Measurements from ENCODE around the gene TSBP1.

Gene TSBP1

DNA sequence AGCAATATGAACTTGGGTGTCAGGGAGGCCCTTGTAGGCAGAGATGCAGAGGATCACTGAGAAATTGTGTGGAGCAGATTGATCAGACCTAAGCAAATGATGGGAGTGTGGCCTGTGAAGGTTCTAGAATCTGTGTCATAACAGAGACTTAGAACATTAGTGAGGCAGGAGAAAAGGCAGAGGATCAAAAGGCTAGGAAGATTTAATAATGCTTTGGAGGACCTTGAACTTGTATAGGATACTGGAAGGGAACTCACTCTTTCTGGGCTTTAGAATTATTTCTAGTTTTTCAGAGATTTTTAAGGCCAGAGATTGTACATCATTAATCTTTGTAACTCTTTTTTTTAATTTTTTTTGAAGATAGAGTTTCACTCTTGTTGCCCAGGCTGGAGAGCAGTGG, at the start of gene TSBP1:
TSS of gene TSBP1 (minus strand) at position 101 of the 400 bp plus-strand sequence. CDS start 197 bp downstream, outside the sequence.
- DNase-seq (ENCODE audit: low read depth in 2 of 2) = no peak

GRCh38 chr6:32416036-32416435, 44.3 kb upstream of the TSBP1 start:
- DNase-seq (ENCODE audit: low read depth in 2 of 2) = peak; percentile 55

- DNase-seq (ENCODE audit: low read depth in 2 of 2) = peak in 1 of 2 experiments; percentile 46
Measured at GRCh38 chr6:32415521-32416019, 43.9 kb upstream of the TSBP1 start.

GRCh38 chr6:32413427-32414047, 41.8 kb upstream of the TSBP1 start:
- peak in 1 of 2 experiments; percentile 37 for DNase-seq (ENCODE audit: low read depth in 2 of 2)

DNA sequence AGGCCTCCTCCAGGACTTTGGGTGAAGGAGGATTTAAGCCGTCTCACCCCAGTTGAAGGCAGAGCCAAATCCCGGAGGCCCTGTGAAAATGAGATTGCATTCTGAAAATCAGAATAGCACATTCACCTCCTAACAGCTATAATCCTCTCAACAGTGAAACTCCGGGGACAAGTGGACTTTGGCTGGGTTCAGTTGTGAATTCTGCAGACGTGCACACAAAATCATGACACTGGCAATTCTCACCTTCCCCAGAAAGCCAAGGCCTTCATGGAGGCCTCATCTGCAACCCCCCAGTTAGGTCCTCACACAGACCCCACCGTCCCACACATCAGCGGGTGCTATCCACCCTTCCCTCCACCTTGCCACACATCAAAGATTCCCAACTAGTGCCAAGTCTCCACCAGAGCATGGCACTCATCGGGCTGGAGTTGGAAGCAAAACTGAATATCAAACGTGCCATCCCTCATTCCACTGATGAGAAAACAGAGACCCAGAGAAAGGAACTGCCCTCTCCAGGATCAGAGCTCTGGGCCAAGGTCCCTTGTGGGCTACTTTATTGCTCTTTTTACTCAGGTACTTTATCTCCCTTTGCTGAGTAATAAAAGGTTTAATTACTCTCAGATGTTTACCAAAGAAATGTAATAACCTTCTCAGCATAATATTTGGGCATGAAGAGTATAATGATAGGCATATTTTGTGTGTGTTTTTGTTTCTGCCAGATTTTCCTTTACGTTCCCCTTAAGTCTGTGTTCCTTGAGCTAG, 40.0 kb upstream of the TSBP1 start:
- no peak for DNase-seq (ENCODE audit: low read depth in 2 of 2)

- no peak for DNase-seq (ENCODE audit: low read depth in 2 of 2)
Measured at GRCh38 chr6:32410906-32411305, 39.2 kb upstream of the TSBP1 start.

GRCh38 chr6:32406857-32407256, 35.2 kb upstream of the TSBP1 start, which contains the start of gene BTNL2:
Gene BTNL2, minus strand, starts transcription at chr6:32407181. Its CDS starts 58 bp downstream, at chr6:32407123.
- DNase-seq (ENCODE audit: low read depth in 2 of 2) = no peak

- DNase-seq (ENCODE audit: low read depth in 2 of 2) = no peak
Measured at GRCh38 chr6:32406197-32406596, 34.5 kb upstream of the TSBP1 start.

- DNase-seq (ENCODE audit: low read depth in 2 of 2) = no peak
Measured at GRCh38 chr6:32405656-32406055, 34.0 kb upstream of the TSBP1 start.

DNA sequence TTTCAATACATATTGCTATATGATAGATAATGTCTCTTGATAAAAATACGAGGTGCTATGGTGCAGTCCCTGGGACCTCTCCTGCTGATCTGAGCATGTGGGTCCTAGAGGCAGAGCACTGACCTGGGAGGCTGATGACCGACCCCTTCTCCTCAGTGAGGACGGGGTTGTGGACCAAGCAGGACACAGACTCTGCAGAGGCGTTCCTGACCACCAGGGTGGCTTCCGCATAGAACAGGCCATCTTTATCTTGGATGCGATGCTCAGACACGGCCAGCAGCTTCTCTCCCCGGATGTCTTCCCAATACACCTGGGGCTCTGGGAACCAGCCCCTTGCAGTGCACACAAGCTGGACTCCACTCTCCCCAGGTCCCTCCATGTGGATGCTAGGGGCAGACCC, 31.1 kb upstream of the TSBP1 start:
- no peak for DNase-seq (ENCODE audit: low read depth in 2 of 2)

DNA sequence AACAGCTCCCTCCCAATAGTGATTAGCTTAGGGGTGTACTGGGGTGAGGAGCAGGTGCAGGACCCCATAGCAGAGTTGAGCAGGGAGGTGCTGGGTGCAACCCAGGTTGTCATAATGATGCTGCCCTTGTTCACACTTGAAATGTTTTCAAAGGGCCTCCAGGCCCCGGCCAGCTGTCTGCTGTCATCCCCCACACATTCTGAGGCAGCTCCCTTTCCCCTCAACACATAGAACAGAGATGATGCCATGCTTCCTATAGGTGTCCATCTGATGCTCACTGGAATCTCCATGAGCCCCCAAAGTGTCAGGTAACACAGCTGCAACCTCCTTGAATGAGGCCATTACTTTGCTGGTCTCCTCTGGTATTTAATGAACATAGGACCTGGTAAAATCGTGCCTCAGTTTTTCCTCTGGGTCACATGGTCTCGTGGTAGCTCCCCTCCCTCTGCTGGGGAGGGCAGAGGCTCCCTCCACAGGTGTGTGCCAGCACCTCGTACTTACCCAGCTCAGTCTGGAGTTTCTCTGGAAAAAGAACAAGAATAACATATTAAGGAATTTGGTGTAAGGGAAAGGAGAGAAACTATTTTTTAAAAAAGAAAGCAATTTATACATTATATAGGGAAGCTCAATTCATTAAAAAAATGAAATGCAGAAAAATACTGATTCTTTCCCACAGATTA, 29.7 kb upstream of the TSBP1 start:
- DNase-seq (ENCODE audit: low read depth in 2 of 2) = no peak

GRCh38 chr6:32397252-32397920, 25.7 kb upstream of the TSBP1 start:
- no peak for DNase-seq (ENCODE audit: low read depth in 2 of 2)

DNA sequence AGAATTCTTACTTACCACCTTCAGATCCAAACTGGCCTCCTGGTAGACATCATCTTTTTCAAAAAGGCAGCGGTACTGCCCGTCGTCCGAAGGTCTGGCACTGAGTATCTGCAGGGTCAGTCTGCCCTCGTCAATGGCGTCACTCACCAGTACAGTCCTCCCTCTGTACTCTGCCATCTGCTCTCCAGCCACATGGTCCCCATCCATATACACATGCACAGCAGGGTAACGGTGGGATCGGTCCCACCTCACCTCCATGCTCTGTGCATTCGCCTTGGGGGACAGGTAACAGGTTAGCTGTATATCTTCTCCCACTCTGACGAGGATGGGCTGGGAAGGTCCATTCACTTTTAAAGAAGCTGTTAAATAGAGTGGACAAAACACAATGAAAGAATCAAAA, 24.3 kb upstream of the TSBP1 start:
- no peak for DNase-seq (ENCODE audit: low read depth in 2 of 2)

- DNase-seq (ENCODE audit: low read depth in 2 of 2) = no peak
Measured at GRCh38 chr6:32393665-32394420, 22.1 kb upstream of the TSBP1 start.

- DNase-seq (ENCODE audit: low read depth in 2 of 2) = no peak
Measured at GRCh38 chr6:32391505-32391904, 19.8 kb upstream of the TSBP1 start.

GRCh38 chr6:32387589-32388340, 16.1 kb upstream of the TSBP1 start:
- DNase-seq (ENCODE audit: low read depth in 2 of 2) = no peak

DNA sequence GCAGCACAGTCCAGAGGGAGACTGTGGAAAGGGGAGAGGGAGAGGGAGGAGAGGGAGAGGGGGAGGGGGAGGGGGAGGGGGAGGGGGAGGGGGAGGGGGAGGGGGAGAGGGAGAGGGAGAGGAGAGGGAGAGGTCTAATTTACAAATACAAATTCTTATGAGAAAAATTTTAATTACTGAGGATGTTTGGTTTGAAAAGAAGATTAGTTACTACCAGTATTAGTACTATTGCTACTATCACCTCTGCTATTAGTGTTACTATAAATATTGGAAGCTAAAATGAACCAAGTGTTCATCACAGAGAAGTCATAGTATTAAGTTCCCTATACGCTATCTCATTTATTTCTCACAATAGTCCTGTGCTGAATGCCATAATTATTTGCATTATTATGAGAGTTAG, 14.3 kb upstream of the TSBP1 start:
- DNase-seq (ENCODE audit: low read depth in 2 of 2) = no peak

DNA sequence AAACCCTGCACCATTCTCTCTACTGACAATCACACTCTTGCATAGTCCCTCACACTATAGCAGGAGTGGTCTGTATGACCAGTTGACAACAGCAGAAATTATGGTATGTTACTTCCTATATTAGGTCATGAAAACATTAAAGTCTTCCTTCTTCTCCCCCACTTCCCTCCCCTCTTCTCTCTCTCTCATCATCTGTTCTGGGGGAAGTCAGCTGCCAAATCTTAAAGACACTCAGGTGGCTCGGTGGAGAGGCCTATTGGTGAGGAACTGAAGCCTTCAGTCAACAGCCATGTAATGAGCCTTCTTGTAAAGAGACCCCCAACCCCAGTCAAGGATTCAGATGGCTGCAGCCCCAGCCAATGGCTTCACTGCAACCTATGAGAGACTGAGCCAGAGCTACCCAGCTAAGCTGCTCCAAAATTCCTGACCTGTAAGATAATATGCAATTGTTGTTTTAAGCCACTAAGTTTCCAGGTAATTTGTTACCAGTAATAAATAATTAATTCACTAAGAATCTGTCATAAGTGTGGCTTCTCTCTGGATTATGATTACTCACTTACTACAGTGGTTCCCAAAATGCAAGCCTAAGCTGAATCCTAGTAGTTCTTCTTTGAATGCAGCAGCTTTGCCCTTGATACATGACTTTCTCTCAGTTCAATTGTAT, 11.2 kb upstream of the TSBP1 start:
- no peak for DNase-seq (ENCODE audit: low read depth in 2 of 2)

- DNase-seq (ENCODE audit: low read depth in 2 of 2) = no peak
Measured at GRCh38 chr6:32379545-32379944, 7.8 kb upstream of the TSBP1 start.

Measured in fibroblast of skin of left quadriceps (primary cell).